Measurements from ENCODE around the gene VIM.

VIM gene

DNA sequence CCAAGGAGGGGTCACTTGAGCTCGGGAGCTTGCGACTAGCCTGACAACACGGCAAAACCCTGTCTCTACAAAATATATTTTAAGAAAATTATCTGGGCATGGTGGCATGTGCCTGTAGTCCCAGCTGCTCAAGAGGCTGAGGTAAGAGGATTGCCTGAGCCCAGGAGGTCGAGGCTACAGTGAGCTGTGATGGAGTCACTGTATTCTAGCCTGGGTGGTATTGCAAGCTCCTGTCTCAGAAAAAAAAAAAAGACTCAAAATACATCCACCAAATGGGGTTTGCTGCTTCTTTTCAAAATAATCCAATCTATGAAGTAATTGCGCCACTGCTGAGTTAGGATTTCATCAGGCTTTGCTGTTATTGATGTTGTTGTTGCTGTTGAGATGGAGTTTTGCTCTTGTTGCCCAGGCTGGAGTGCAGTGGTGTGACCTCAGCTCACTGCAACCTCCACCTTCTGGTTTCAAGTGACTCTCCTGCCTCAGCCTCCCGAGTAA, 11.1 kb upstream of the VIM start:
- ATAC-seq = no peak
- Mint-ChIP-seq H3K27ac (peak overlapping the region; percentile 89), H3K4me1 (peaks cover 15% of the 10 kb centered on the region), H3K27me3 (no peaks in the 10 kb centered on the region), H3K36me3 (peaks cover 6% of the 10 kb centered on the region), H3K4me3 (no peak overlapping the region), H3K9me3 (no peaks in the 10 kb centered on the region)

DNA sequence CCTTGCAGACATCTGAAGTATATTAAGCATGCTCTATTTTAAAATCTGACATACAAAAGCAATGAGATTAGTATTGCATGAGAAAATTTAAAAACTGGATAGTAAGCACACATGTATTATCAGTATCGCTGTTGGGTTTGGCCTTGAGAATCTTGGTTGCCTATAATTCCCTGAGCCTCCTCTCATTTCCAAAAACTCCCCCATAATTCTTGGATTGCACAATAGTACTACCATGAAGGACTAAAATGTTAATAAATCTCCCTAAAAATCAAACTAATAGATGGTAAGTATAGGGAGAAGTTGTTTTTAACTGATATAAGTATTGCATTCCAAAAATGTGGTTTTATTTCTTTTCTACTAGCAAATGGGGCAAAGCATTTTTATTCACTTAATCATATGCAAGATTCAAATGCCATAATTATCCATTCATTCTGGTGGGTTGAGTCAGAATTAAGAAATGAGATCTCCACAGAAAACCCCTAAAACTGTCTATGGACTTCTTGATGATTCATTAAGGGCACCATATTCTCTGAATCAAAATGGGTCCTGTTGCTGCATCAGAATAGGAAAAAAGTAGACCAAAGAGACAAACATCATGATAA, 10.3 kb upstream of the VIM start:
- no peak for ATAC-seq
- peaks cover 22% of the 10 kb centered on the region for H3K4me1 Mint-ChIP-seq
- H3K9me3 Mint-ChIP-seq = no peaks in the 10 kb centered on the region
- H3K36me3 Mint-ChIP-seq = peaks cover 2% of the 10 kb centered on the region
- peak overlapping the region; percentile 89 for H3K27ac Mint-ChIP-seq
- no peak overlapping the region for H3K4me3 Mint-ChIP-seq
- no peaks in the 10 kb centered on the region for H3K27me3 Mint-ChIP-seq

DNA sequence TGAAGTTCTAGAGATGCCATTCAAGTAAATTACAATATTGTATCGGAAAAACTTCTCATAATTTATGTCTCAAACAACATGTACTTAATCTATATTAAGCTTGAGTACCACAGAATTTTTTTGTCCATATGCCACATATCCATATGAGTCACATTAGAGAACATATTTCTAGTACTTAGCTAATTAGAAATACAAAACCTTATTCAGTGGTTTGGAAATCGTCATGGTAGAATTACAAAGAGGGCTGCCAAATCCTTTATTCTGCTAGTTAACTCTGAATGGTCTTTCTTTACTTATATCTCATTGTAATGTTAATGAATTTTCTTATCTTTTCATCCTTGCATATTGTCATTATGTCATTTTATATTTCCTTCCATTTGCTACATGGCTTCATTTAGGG, 9.0 kb upstream of the VIM start:
- H3K4me3 Mint-ChIP-seq = no peak overlapping the region
- ATAC-seq = no peak
- peaks cover 22% of the 10 kb centered on the region for H3K4me1 Mint-ChIP-seq
- no peaks in the 10 kb centered on the region for H3K27me3 Mint-ChIP-seq
- no peaks in the 10 kb centered on the region for H3K9me3 Mint-ChIP-seq
- no peaks in the 10 kb centered on the region for H3K36me3 Mint-ChIP-seq
- H3K27ac Mint-ChIP-seq = no peak overlapping the region

GRCh38 chr10:17220652-17221100, 7.4 kb upstream of the VIM start:
- H3K36me3 Mint-ChIP-seq = no peaks in the 10 kb centered on the region
- no peaks in the 10 kb centered on the region for H3K9me3 Mint-ChIP-seq
- peaks cover 22% of the 10 kb centered on the region for H3K4me1 Mint-ChIP-seq
- no peak overlapping the region for H3K27ac Mint-ChIP-seq
- no peak overlapping the region for H3K4me3 Mint-ChIP-seq
- H3K27me3 Mint-ChIP-seq = no peaks in the 10 kb centered on the region
- ATAC-seq = no peak

DNA sequence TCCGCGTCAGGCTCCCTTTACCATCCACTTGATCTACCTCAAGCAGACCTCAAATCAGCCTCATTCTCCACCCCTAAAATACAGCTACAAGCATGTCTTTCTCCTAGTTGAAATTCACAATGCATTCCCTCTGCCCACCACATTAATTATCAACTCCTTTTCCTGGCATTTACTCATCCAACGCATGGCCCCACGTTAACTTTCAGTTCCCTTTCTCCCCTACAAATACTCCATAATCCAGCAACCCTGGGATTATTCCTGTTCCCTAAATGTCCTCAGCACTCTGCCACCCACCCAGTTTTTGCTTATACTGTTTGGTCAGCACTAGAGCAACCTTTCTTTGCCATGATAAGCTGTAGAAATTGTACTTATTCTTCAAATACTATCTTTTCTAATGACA, 5.7 kb upstream of the VIM start:
- Mint-ChIP-seq H3K27me3 (no peaks in the 10 kb centered on the region), H3K9me3 (no peaks in the 10 kb centered on the region), H3K4me1 (peaks cover 31% of the 10 kb centered on the region), H3K36me3 (no peaks in the 10 kb centered on the region), H3K27ac (no peak overlapping the region), H3K4me3 (no peak overlapping the region)
- no peak for ATAC-seq

DNA sequence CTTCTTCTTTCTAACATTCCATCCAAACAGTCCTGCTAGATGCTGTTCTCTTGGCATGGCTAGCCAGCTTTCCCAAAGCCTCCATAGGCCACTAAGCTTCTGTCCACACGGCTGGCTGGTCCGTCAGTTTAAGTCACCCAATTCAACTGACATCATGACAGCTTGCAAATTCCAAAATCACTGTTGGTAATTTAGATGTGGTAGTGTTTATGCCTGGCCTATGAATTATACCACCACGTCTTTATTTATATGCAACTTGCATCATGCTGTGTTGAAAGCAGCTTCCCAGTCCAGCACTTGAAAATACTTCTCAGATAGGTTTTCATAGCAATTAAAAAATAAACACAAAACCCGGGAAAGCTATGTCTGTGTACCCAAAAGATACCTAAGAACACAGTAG, 2.2 kb upstream of the VIM start:
- no peak for ATAC-seq
- Mint-ChIP-seq H3K9me3 (no peaks in the 10 kb centered on the region), H3K4me1 (peaks cover 37% of the 10 kb centered on the region), H3K27ac (no peak overlapping the region), H3K4me3 (no peak overlapping the region), H3K36me3 (peaks cover 9% of the 10 kb centered on the region), H3K27me3 (no peaks in the 10 kb centered on the region)

- H3K27me3 Mint-ChIP-seq = no peaks in the 10 kb centered on the region
- H3K4me1 Mint-ChIP-seq = peaks cover 48% of the 10 kb centered on the region
- H3K36me3 Mint-ChIP-seq = peaks cover 16% of the 10 kb centered on the region
- H3K4me3 Mint-ChIP-seq = peak overlapping the region; percentile 98
- peak overlapping the region; percentile 97 for H3K27ac Mint-ChIP-seq
- H3K9me3 Mint-ChIP-seq = no peaks in the 10 kb centered on the region
- ATAC-seq = no peak
Observed at GRCh38 chr10:17226891-17227303, 1.1 kb upstream of the VIM start.

GRCh38 chr10:17227367-17228090, 512 bp upstream of the VIM start:
- peak overlapping the region; percentile 97 for H3K27ac Mint-ChIP-seq
- ATAC-seq = peak; percentile 28
- H3K4me1 Mint-ChIP-seq = peaks cover 48% of the 10 kb centered on the region
- H3K4me3 Mint-ChIP-seq = peak overlapping the region; percentile 98
- H3K9me3 Mint-ChIP-seq = no peaks in the 10 kb centered on the region
- peaks cover 21% of the 10 kb centered on the region for H3K36me3 Mint-ChIP-seq
- H3K27me3 Mint-ChIP-seq = no peaks in the 10 kb centered on the region

DNA sequence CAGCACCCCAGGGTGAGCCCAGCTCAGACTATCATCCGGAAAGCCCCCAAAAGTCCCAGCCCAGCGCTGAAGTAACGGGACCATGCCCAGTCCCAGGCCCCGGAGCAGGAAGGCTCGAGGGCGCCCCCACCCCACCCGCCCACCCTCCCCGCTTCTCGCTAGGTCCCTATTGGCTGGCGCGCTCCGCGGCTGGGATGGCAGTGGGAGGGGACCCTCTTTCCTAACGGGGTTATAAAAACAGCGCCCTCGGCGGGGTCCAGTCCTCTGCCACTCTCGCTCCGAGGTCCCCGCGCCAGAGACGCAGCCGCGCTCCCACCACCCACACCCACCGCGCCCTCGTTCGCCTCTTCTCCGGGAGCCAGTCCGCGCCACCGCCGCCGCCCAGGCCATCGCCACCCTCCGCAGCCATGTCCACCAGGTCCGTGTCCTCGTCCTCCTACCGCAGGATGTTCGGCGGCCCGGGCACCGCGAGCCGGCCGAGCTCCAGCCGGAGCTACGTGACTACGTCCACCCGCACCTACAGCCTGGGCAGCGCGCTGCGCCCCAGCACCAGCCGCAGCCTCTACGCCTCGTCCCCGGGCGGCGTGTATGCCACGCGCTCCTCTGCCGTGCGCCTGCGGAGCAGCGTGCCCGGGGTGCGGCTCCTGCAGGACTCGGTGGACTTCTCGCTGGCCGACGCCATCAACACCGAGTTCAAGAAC, 1.1 kb downstream of the VIM start:
- peak; percentile 70 for ATAC-seq
- Mint-ChIP-seq H3K4me3 (peak overlapping the region; percentile 98), H3K27ac (peak overlapping the region; percentile 97), H3K27me3 (no peaks in the 10 kb centered on the region), H3K4me1 (peaks cover 46% of the 10 kb centered on the region), H3K9me3 (no peaks in the 10 kb centered on the region), H3K36me3 (peaks cover 24% of the 10 kb centered on the region)

- Mint-ChIP-seq H3K27me3 (no peaks in the 10 kb centered on the region), H3K4me1 (peaks cover 46% of the 10 kb centered on the region), H3K27ac (peak overlapping the region; percentile 97), H3K4me3 (peak overlapping the region; percentile 98), H3K36me3 (peaks cover 29% of the 10 kb centered on the region), H3K9me3 (no peaks in the 10 kb centered on the region)
- ATAC-seq = no peak
Observed at GRCh38 chr10:17229717-17229966, 1.6 kb downstream of the VIM start.

DNA sequence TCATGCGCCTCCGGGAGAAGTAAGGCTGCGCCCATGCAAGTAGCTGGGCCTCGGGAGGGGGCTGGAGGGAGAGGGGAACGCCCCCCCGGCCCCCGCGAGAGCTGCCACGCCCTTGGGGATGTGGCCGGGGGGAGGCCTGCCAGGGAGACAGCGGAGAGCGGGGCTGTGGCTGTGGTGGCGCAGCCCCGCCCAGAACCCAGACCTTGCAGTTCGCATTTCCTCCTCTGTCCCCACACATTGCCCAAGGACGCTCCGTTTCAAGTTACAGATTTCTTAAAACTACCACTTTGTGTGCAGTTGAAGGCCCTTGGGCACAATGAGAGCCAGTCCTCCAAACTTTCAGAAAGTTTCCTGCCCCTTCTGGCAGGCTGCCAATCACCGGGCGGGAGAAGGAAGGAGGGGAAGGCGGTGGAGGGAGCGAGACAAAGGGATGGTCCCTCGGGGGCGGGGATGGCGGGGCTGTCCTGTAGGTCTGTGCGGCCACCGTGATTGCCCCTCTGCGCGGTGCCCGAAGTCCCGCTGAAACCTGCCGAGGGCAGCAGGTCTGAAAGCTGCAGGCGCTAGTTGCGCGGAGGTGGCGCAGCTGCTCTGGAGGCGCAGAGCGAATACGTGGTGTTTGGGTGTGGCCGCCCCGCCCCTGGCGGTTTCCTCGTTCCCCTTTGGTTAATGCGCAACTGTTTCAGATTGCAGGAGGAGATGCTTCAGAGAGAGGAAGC, 2.1 kb downstream of the VIM start:
- Mint-ChIP-seq H3K27me3 (no peaks in the 10 kb centered on the region), H3K4me1 (peaks cover 46% of the 10 kb centered on the region), H3K36me3 (peaks cover 34% of the 10 kb centered on the region), H3K9me3 (no peaks in the 10 kb centered on the region), H3K27ac (peak overlapping the region; percentile 97), H3K4me3 (peak overlapping the region; percentile 98)
- ATAC-seq = peak; percentile 80

- H3K4me3 Mint-ChIP-seq = no peak overlapping the region
- H3K36me3 Mint-ChIP-seq = peaks cover 46% of the 10 kb centered on the region
- H3K9me3 Mint-ChIP-seq = no peaks in the 10 kb centered on the region
- peaks cover 41% of the 10 kb centered on the region for H3K4me1 Mint-ChIP-seq
- no peaks in the 10 kb centered on the region for H3K27me3 Mint-ChIP-seq
- no peak overlapping the region for H3K27ac Mint-ChIP-seq
- ATAC-seq = no peak
Observed at GRCh38 chr10:17231788-17232187, 3.7 kb downstream of the VIM start.

GRCh38 chr10:17232276-17232960, 4.4 kb downstream of the VIM start:
- no peak overlapping the region for H3K27ac Mint-ChIP-seq
- no peak for ATAC-seq
- no peaks in the 10 kb centered on the region for H3K27me3 Mint-ChIP-seq
- H3K36me3 Mint-ChIP-seq = peaks cover 46% of the 10 kb centered on the region
- H3K9me3 Mint-ChIP-seq = no peaks in the 10 kb centered on the region
- peaks cover 35% of the 10 kb centered on the region for H3K4me1 Mint-ChIP-seq
- H3K4me3 Mint-ChIP-seq = no peak overlapping the region

- no peak overlapping the region for H3K27ac Mint-ChIP-seq
- no peaks in the 10 kb centered on the region for H3K27me3 Mint-ChIP-seq
- ATAC-seq = no peak
- peaks cover 46% of the 10 kb centered on the region for H3K36me3 Mint-ChIP-seq
- H3K9me3 Mint-ChIP-seq = no peaks in the 10 kb centered on the region
- no peak overlapping the region for H3K4me3 Mint-ChIP-seq
- peaks cover 27% of the 10 kb centered on the region for H3K4me1 Mint-ChIP-seq
Observed at GRCh38 chr10:17233286-17233991, 5.4 kb downstream of the VIM start.
